HL-60/S4 treated with phorbol 12-myristate 13-acetate at 8.2 ng/mL for 4 days and 3 days (cell line): Measurements from ENCODE around the gene PEX10.

Experiments used
- in situ Hi-C: fragments of 300-500 bp; cut with MboI; formaldehyde crosslinking; loops from 2 replicates; pipeline ENCODE4 v1.15.0; 2022; ENCODE audit warnings: low sequenced_read_pairs

The PEX10 gene

DNA sequence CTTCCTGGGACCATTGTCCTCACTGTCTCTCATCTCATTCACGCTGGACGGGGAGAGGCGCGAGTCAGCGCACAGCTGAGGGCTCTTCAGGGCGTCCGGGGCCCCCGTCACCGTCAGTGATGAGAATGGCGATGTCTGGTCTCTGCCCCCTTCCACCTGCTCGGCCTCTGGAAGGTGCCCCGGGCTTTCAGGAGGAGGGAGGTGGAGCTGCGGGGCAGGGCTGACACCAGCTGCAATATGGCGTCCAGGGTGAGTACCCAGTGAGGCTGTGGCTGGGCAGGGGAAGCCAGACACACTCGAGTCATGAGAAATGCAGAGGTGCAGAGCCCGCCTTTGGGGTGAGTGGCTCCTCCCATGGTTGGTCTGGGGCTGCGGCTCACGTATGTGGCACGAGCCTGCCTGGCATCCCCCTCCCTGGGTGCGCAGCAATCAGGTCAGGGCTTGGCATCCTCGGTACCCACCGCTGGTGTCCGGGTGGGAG is 36.1 kb downstream of the PEX10 start:
- in situ Hi-C loops = loop anchor here (10.0 kb wide), 1 partner anchor 182 kb away; the partner anchor contains the start of gene FAAP20

DNA sequence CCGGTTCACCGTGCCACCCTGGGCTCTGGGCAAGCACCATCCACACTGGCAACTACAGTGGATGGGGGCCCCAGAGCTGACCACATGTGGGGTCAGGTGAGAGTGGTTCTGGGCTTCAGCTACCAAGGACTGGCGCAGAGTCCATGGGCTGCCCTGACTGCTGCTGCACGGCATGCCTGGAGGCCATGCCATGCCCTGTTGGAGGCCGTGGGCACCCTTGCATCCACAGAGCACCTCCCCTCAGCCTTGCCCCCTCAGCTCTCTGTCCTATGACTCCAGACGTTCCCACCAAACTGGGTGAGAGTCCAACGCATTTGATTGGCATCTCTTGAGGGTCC is 36.5 kb downstream of the PEX10 start:
- in situ Hi-C loops = loop anchor here (10.0 kb wide), 1 partner anchor 181 kb away; the partner anchor contains the start of gene FAAP20

DNA sequence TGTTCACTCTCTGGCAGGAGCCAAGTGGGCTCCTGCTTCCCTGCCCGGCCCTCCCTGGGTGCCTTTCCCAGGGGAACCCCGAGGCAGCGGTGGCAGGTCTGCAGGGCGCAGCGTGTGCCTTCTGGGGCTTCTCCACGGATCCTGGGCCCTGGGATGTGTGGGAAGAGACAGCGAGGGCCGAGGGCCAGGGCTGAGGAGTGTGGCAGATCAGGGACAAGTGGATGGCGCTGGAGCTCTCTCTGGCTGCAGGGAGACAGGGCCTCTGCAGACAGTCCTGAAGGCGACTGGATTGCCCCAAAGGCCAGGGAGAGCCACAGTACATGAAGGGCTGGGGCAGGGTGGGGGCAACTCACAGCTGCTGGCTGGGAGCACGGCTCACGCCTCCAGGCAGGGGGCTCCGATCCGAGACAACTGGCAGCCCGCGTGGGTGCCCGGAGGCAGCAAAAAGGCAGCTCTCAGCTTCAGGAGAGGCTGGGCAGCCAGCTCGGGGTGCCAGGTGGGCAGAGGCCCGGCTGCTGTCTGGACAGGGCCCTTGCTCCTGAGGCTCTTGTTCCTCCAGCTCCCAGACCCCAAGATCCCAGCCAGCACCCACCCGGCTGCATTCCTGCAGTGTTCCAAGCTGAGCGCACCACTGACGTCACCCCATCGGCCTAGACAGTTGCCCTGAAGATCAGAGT is 37.0 kb downstream of the PEX10 start:
- in situ Hi-C loops = loop anchor here (10.0 kb wide), 1 partner anchor 181 kb away; the partner anchor contains the start of gene FAAP20

DNA sequence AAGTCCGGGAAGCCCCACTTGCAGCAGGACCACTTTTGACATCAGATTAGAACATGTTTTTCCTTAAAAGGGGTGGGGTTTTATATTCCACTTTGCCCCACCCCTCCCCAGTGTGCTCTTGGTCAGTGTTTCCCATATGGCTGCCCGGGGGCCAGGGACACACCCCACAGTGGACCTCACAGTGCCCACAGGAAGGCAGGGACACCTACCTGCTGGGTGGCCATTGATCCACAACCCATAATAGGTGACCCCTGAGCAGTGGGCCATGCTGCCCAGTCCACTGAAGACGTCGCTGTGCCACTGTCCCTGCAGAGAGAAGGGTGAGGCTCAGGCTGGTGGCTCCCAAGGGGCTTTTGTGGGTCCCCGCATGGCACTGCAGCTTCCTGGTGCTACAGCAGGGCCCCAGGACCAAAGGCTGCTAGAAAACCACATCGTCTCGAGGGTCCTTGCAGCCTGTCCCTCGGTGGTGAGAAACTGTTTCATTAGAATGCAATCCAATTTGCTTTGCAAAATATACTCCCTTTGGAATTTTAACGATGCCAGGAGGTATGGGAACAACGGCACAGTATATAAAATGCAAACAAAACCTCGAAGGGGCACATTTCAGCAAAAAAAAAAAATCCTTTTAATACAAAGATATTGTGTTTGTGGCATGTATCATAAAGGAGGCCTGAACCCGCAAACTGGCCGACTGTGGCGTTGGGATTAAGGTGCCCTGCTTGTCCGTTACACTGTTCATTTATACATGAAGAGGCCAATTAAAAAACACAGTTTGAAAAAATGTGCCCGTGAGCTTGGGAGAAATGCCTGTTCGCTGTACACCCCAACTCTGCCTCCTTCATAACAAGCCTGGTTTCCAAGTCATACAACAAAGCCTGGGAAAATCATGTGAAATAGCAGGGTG is 37.9 kb downstream of the PEX10 start:
- in situ Hi-C loops = loop anchor here (10.0 kb wide), 1 partner anchor 180 kb away; the partner anchor contains the start of gene FAAP20

DNA sequence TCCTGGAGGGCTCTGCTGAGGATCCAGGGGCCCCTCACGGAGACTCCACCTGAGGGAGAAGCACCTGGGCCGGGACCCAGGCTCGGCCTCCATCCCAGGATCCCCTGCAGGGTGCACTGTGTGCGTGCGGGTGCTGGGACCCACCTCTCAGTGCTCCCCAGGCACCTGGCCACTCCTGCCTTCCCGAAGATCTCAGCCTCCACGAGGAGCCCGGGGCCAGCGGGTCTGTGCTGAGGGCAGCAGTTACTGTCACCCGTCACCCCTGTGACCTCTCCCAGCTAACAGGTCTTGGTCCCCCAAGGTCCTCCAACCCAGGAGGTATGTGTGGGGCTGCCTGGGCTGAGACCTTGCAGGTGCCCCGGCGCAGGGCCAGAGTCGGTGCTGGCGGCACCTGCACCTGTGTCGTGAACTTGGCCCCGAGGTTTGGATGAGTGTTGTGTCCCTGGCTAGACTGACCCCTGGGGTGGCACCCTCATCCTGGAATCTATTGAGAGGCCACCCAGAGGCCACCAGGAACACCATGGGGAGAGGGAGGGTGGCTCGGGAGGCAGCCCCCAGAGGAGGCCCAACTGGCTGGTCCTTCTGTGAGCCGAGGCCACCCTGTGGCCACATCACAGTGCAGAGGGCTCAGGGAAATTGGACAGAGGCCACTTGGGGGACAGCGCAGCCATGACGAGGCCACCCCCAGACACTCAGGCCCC is 38.7 kb downstream of the PEX10 start:
- in situ Hi-C loops = loop anchor here (10.0 kb wide), 1 partner anchor 179 kb away; the partner anchor contains the start of gene FAAP20

DNA sequence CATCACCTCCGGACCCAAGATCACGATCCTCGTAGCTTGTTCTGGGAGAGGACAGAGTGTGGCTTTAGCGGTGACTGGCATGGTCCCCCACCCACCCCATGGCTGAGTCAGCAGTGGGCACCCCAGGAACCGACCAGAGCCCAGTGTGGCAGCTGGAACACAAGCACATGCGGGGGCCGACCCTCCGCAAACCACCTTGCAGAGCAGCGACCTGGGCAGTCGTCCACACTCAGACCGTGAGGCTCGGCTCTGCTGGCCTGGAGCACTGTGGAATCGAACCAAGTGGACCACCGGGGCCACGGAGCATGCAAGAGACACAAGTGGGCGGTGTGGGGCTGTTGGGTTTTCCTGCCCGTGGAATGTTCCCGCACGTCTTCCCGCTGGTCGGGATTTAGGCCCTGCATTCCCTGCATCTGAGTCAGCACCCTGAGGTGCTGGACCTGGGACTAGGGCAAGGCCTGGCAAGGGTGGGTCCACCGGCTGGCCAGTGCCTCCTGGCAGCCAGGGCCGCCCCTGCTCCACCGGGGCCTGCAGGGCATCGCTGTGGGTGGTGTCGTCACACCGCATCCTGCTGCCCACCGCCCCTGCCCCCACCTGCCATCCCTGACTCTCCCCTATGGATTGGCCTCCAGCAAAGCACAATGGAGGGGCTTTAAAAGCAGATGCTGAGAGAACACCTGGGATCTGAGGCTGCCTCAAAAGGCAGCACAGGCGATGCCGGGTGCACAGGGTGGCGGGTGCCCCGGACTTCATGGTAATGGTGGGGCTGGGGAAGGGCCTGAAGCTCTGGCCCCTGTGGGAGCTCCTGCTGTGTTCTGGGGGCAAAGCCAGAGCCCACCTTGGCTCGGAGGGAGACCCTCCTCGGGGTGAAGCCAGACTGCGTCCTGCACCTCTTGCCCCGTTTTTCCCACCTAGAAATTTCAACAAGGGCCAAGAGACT is 39.5 kb downstream of the PEX10 start:
- in situ Hi-C loops = loop anchor here (10.0 kb wide), 1 partner anchor 178 kb away; the partner anchor contains the start of gene FAAP20

DNA sequence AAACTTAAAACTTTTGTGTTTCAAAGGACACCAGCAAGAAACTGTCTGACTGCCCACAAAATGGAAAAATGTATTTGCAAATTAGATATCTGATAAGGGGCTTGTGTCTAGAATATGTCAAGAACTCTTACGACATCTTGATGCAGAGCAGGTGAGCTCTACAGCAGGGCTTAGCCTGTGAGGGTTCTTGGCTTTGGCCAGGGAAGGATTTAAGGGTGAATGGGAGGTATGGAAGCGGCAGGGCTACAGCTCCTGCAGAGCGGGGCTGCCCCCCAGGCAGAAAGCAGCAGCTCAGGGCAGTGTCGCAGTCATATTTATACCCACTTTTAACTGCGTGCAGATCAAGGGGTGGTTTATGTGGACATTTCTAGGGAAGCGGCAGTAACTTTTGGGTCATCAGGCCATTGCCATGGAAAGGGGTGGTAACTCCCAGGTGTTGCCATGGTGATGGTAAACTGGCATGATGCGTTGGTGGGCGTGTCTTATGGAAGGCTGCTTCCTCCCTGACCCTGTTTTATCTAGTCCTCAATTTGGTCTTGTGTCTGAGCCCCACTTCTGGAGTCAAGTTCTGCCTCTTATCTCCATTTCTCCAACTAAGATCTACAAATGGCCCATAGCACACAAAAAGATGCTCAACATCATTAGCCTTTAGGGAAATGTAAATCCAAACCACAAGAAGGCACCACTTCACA is 44.2 kb downstream of the PEX10 start:
- in situ Hi-C loops = no loop called here

DNA sequence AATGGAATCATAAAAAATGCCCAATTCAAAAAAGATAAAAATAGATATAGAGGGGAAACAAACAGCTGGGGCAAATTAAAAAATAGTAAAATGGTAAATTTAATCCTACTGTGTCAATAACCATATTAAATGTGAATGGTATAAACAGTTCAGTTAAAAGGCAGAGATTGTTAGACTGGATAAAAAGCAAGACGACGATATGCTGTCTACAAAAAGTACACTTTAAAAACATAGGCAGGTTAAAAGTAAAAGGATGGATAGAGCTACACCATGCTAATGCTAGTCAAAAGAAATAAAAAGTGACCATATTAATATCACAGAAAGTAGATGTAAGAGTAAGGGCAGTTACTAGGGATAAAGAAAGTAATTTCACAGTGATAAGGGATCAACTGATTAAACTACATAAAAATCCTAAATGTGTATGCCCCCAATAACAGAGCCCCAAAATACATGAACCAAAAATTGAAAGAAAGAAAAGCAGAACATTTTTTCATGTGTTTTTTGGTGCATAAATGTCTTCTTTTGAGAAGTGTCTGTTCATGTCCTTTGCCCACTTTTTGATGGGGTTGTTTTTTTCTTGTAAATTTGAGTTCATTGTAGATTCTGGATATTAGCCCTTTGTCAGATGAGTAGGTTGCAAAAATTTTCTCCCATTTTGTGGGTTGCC is 48.4 kb downstream of the PEX10 start:
- in situ Hi-C loops = no loop called here

DNA sequence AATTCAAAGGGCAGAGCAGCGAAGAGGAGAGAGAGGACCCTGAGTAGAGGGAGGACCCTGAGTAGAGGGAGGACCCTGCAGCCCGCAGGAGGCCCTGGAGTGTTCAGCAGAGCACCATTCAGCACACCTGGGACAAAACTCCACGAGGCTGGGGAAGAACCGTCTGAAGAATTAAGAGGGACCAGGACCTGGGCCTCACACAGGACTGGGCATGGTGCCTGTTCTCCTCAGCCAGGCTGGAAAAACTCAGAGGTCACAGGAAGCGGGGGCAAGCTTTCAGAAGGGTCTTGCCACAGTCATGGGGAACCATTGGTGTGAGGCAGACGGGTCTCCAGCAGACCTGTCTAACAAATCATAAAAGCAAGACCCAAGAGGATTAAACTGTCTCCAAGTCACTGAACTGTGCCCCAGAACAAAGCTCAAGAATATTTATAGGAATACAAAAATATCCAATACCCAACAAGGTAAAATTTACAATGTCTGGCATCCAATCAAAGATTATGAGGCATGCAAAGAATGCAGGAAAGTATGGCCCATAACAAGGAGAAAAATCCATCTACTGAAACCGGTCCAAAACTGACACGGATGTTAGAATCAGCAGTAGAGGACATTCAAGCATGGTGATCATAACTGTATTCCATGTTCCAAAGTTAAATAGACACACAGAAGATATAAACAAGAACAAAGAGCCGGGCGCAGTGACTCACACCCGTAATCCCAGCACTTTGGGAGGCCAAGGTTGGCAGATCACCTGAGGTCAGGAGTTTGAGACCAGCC is 51.6 kb downstream of the PEX10 start:
- in situ Hi-C loops = no loop called here

DNA sequence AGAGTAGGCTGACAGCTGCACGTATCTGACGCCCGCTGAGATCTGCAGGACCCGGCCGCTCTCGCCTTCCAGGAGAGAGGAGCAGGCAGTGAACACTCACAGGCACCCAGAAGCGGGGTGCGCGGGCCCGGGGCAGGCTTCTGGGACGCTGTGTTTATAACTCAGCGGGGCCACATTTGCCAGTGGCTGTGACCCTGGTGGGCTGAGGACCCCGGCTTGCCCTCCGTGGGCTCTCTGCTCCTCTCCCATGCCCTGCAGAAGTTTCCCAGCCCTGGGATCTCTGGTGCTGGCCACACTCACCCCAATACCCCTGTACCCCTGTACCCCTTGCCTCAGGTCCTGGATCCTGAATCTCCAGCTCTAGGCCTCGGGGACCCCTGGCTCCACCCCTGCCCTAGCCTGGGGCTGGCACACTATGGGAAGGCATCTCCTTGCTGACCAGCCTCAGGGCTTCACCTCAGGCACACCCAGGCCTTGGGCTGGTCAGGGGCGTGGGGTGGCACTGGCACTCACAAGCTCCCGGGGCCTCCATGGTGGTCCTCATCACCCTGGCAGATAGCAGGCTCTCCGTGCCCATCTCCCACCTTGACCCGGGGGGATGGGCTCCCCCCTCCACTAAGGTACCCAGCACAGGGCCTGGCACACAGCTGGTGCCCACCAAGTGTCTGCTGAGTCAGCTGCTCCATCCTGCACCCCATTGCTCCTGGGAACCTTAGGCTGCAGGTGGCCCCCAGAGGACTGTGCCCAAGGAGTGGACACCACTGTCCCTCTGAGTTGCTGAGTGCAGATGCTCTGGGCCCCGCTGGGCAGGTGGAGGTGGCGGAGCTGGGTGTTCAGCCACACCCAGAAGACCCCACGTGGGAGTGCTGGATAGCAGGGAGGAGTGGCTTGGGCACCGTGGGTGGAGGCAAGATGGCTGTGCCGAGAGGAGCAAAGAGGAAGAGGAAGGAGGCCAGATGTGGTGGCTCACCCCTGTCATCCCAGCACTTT is 53.4 kb downstream of the PEX10 start:
- in situ Hi-C loops = no loop called here

DNA sequence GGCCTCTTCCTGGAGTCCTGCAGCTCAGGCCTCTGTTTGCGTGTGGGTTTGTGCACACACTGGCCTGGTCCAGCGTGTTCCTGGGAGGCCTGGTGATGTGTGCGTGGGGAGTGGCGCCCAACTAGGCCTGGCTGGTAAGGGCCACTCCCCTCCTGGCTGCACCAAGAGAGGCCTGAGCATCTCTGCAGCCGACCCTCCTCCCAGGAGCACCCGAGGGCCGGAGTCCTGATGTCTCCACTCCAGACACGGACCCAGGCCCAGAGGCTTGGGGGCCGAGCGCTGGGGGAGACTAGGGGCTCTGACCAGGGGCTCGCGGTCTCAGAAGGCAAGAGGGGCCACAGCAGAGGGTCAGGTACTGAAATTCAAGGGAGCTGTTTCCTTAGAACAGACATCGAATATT is 54.3 kb downstream of the PEX10 start:
- in situ Hi-C loops = no loop called here

DNA sequence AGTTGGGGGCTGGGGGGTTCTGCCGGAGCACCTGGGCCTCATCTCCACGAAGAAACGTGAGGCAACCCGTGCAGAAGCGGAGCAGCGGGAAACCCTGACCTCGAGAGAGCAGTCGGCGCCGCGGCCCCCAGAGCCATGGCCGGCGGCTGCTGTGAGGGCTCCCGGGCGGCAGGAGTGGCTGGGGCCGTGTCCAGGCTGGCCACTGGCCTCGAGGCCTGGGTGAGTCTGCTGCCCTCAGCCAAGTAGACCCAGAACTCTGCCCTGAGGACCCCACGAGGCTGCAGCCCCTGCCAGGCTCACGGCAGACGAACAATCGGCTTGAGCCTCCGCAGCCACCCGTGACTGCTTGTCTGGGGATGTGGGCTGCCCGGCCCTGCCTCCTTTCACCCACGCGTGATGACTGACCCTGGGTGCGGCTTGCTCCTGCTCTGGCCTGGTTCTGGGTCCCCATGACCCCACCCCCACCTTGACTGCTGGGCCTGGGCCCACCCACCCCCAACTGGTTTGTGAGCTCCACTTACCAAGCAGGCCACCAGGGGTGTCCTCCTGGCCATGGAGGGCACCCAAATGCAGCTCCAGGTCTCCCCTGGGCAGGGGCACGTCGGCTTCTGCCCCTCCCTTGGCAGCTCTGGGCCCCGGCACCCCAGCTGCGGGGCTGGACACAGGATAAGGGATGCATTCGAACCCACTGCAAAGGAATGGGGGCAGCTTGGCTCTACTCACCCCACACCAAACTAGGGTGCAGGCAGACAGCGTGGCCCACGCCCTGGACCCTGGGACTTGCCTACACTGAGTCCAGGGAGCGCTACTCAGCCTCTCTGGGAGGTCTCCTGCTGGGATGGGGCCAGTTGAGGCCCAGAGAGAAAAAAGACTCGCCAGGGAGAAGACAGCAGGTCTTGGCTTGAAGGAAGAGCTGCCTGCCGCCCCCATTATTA is 55.2 kb downstream of the PEX10 start:
- in situ Hi-C loops = no loop called here

DNA sequence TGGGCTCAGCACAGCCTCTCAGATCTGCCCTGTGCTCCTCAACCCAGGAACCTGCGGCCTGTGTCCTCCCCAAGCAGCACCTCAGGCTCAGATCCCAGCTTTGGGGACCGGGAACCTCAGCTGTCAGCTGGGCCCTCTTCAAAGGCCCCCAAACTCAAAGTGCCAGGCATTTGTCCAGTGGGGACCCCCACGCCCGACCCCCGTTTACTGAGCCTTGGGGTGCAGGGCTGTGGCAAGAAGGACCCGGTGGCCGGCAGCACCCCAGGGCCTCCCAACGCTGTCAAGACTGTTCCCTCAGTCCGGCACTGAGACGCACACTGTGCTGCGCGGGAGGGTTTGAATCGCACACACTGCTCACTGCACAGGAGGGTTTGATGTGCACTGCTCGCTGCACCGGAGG is 56.0 kb downstream of the PEX10 start:
- in situ Hi-C loops = no loop called here

DNA sequence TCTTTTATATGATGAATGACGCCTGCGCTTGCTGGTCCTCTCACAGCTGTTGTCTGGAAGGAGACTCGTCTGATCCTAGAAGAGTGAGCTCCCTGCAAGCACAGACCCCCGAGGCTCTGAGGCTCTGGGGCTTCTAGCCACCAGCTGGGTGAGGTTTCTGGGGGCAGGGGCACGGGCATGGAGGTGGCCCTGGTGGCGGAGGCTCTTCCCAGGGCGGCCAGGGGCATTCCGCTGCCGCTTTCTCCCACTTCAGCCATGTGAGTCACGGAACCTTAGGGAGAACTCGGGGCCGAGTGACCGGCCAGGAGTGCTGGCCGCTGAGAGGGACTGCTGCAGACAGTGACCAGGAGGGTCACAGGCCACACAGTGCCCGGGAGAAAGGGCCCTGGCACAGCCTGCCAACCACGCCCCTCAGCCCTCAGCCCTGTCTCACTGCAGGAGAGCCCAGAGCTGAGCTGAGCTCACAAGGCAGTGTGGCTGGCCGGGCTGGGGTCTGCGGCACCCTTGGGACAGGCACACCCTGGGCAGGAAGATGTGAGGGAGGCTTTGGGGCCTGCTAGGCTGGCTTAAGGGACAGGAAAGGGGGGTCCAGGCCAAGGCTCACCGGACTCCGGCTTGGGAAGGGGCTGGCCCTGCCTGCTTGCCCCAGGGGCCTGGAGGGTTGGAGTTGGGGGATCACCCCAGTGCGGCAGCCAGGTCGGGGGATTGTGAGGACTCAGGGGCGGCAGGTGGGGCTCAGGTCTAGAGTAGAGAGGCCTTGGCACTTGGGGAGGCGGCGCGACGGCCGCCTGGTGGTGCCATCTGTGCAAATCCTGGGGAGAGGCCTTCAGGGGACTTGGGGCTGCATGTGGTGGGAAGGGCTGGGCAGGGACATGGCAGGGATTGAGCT is 56.7 kb downstream of the PEX10 start:
- in situ Hi-C loops = no loop called here
